ENCODE measurements around the gene HIPK1.

DNA sequence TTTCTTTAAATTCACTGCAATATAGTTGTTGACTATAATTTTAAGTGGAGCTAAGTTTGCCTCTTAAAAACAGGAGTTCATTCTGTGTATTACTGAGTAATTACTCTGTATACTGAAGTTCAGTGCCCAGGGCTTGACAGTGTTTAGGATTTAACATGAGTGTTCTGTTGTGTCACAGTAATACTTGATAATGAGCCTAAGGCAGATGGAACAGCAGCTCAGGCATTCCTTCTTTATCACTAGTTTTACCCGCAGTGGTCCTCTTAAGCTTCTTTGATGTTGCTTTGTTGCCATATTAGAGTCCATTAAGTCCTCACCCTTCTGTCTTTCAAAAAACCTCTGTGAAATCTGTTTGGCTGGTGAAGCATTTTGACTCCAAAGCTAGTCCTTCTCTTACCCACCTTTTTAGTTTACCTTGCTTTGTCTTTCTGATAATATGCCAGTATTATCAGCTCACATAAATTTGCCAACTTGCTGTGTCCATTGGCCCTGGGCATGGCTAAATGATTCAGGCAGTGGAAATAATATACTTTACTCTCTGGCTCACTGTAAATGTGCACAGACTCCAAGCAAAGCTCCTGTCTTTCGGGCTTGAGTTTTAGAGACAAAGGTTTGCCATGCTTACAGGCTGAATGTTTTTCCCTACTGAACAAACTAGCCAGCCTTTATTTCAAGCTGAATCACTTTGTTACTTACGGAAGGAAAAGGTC lies 17.7 kb downstream of the HIPK1 start:
- TF ChIP-seq EZH2phosphoT487 (IDR thresholded peaks at IDR 0.05; ENCODE audit: insufficient read depth, low read depth) (no peak), EZH2 (IDR thresholded peaks at IDR 0.05; ENCODE audit: insufficient read depth, poor library complexity, severe bottlenecking) (no peak)
